ENCODE measurements around the gene HBA1. TPM values are rescaled to one million over a fixed set of nuclear protein-coding genes. Genes with fewer than 3 reads are reported as not detected.
"Not testable (repeated sequence)": the region's sequence is repeated elsewhere in the genome, so short reads cannot be mapped to it uniquely, and the experiment has no call there.

The HBA1 gene
- total RNA-seq, 4 donors from 2014 or later: 48.4 to 135 (median 81.6) TPM; not detected in 1

- 82 to 93% methylated on average over 12 to 13 of the region's 13 CpGs for WGBS, 2 donors
- no peak for DNase-seq (ENCODE audit: low spot score in 2 of 2)
- Histone ChIP-seq H3K4me1 (peaks cover 0 to 22% (median 15%) of the 10 kb centered on the region in 4 donors), H3K9me3 (no peaks in the 10 kb centered on the region), H3K27me3 (peaks cover 3 to 41% of the 10 kb centered on the region in 2 donors), H3K27ac (no peak overlapping the region), H3K4me3 (no peak overlapping the region), H3K36me3 (no peaks in the 10 kb centered on the region)
- TF ChIP-seq, protein P1, sequence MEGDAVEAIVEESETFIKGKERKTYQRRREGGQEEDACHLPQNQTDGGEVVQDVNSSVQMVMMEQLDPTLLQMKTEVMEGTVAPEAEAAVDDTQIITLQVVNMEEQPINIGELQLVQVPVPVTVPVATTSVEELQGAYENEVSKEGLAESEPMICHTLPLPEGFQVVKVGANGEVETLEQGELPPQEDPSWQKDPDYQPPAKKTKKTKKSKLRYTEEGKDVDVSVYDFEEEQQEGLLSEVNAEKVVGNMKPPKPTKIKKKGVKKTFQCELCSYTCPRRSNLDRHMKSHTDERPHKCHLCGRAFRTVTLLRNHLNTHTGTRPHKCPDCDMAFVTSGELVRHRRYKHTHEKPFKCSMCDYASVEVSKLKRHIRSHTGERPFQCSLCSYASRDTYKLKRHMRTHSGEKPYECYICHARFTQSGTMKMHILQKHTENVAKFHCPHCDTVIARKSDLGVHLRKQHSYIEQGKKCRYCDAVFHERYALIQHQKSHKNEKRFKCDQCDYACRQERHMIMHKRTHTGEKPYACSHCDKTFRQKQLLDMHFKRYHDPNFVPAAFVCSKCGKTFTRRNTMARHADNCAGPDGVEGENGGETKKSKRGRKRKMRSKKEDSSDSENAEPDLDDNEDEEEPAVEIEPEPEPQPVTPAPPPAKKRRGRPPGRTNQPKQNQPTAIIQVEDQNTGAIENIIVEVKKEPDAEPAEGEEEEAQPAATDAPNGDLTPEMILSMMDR (IDR thresholded peaks at IDR 0.05): no peak
- TF ChIP-seq POLR2A (IDR thresholded peaks at IDR 0.05) (no peak), EP300 (IDR thresholded peaks at IDR 0.05) (no peak)
Observed at GRCh38 chr16:162271-162991, 14.0 kb upstream of the HBA1 start.

GRCh38 chr16:163139-163538 lies 13.3 kb upstream of the HBA1 start:
- H3K36me3 ChIP-seq; H3K9me3 ChIP-seq; H3K4me3 ChIP-seq; DNase-seq (ENCODE audit: low spot score in 2 of 2); H3K27ac ChIP-seq: not testable (repeated sequence)
- peaks cover 3 to 42% of the 10 kb centered on the region in 2 donors for H3K27me3 ChIP-seq
- H3K4me1 ChIP-seq: peaks cover 0 to 22% (median 15%) of the 10 kb centered on the region in 4 donors
- WGBS, 2 donors: 88 to 92% methylated on average over 7 to 10 of the region's 10 CpGs

- not testable (repeated sequence) for H3K4me3 ChIP-seq; H3K36me3 ChIP-seq; H3K9me3 ChIP-seq; DNase-seq (ENCODE audit: low spot score in 2 of 2); H3K27ac ChIP-seq
- peaks cover 0 to 22% (median 15%) of the 10 kb centered on the region in 4 donors for H3K4me1 ChIP-seq
- peaks cover 3 to 45% of the 10 kb centered on the region in 2 donors for H3K27me3 ChIP-seq
- 27 to 44% methylated on average over 2 to 3 of the region's 3 CpGs for WGBS, 2 donors
Observed at GRCh38 chr16:163696-164095, 12.8 kb upstream of the HBA1 start.

- no CpG with 5 or more reads among the region's 80 CpGs for whole genome bisulfite sequencing, 2 donors
- H3K27me3 ChIP-seq: peaks cover 3 to 50% of the 10 kb centered on the region in 2 donors
- not testable (repeated sequence) for H3K4me3 ChIP-seq
Observed at GRCh38 chr16:164134-164823, 12.2 kb upstream of the HBA1 start.

DNA sequence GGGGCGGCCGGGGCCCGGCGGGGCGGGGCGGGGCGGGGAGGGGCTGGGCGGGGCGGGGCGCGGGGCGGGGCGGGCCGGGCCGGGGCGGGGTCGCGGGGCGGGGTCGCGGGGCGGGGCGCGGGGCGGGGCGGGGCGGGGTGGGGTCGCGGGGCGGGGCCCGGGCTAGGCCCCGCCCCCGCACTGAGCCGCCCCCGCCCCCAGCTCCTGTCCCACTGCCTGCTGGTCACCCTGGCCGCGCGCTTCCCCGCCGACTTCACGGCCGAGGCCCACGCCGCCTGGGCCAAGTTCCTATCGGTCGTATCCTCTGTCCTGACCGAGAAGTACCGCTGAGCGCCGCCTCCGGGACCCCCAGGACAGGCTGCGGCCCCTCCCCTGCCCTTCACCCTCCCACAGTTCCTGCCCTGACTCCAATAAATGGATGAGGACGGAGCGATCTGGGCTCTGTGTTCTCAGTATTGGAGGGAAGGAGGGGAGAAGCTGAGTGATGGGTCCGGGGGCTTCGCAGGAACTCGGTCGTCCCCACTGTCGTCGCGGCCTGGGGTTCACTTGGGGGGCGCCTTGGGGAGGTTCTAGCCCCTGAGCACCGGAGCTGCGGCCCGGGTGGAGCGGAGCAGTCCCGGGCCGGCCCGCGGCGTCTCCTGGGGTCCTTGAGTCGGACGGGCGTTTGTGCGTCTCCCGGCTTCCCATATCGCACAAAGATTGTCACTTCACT lies 11.5 kb upstream of the HBA1 start:
- 0 to 4% methylated on average over 3 to 20 of the region's 77 CpGs for WGBS, 2 donors
- H3K4me3 ChIP-seq: peak overlapping the region in 1 of 4 donors; percentile 8

More at GRCh38 chr16:164134-164823, 12.2 kb upstream of the HBA1 start:
- H3K36me3 ChIP-seq; H3K9me3 ChIP-seq; H3K27ac ChIP-seq; DNase-seq (ENCODE audit: low spot score in 2 of 2): not testable (repeated sequence)
- H3K4me1 ChIP-seq: peaks cover 0 to 22% (median 15%) of the 10 kb centered on the region in 4 donors

More for the DNA sequence above, 11.5 kb upstream of the HBA1 start:
- Histone ChIP-seq H3K9me3 (no peaks in the 10 kb centered on the region), H3K27ac (no peak overlapping the region), H3K4me1 (peaks cover 0 to 22% (median 15%) of the 10 kb centered on the region in 4 donors), H3K27me3 (peaks cover 3 to 55% of the 10 kb centered on the region in 2 donors), H3K36me3 (no peaks in the 10 kb centered on the region)
- no peak for TF ChIP-seq POLR2A (IDR thresholded peaks at IDR 0.05)
- TF ChIP-seq, protein P1 (IDR thresholded peaks at IDR 0.05): no peak
- TF ChIP-seq EP300 (IDR thresholded peaks at IDR 0.05): no peak
- no peak for DNase-seq (ENCODE audit: low spot score in 2 of 2)

Measured in tibial nerve (tissue), 4 donors.